ENCODE measurements around the gene MCM5.

DNA sequence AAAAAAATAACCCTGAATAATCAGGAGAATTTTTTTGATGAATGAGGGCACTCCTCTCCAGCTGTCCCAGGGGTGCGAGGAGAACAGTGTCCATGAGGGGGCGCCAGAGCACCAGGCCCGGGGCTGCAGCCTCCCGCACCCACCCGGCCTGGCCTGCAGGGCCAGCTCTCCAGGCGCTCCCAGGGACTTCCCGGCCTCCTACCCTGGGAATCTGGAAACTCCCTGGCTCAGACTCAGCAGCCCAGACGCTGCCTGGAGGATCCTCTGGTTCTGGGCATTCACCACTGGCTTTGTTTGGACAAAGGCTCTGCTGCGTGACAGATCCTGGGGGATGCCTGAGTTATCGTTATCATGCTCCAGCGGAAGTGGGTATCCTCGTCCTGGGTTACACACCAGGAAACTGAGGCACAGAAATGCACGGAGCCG is 31.0 kb downstream of the MCM5 start:
- TF ChIP-seq, protein P1, sequence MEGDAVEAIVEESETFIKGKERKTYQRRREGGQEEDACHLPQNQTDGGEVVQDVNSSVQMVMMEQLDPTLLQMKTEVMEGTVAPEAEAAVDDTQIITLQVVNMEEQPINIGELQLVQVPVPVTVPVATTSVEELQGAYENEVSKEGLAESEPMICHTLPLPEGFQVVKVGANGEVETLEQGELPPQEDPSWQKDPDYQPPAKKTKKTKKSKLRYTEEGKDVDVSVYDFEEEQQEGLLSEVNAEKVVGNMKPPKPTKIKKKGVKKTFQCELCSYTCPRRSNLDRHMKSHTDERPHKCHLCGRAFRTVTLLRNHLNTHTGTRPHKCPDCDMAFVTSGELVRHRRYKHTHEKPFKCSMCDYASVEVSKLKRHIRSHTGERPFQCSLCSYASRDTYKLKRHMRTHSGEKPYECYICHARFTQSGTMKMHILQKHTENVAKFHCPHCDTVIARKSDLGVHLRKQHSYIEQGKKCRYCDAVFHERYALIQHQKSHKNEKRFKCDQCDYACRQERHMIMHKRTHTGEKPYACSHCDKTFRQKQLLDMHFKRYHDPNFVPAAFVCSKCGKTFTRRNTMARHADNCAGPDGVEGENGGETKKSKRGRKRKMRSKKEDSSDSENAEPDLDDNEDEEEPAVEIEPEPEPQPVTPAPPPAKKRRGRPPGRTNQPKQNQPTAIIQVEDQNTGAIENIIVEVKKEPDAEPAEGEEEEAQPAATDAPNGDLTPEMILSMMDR (IDR thresholded peaks at IDR 0.05) = peak; percentile 98 to 99 (median 99)
- TF ChIP-seq POLR2AphosphoS5 (IDR thresholded peaks at IDR 0.05) (peak; percentile 41 to 85 (median 74)), EP300 (IDR thresholded peaks at IDR 0.05) (peak in 3 of 4 donors; percentile 22 to 78 (median 55)), POLR2A (IDR thresholded peaks at IDR 0.05) (no peak)
